Pancreas (tissue), 10 donors: Measurements from ENCODE around the gene IP6K2. TPM values are rescaled to one million over a fixed set of nuclear protein-coding genes. Genes with fewer than 3 reads are reported as not detected.

ENCODE experiments used
- ATAC-seq, 4 donors: fragments of 200-7000 bp; cut with Tn5 transposase; one replicate each; pipeline versions ENCODE4 v1.8.0 to v1.9.1; 2020; ENCODE audit warnings: mild to moderate bottlenecking in 4 of 4, moderate library complexity in 4 of 4
- DNase-seq, 6 donors: peaks; one replicate each; pipeline ENCODE4 v3.0.0-alpha.2; 2020
- FAIRE-seq: peaks from 2 replicates; lab custom pipeline; 2012; peaks lifted over from hg19 to GRCh38; lab: Jason Lieb, UNC
- H3K27ac ChIP-seq, 4 donors: fragments of 200-600 bp; sonication (generic); 1 replicate in 3 of 4; 2 replicates in 1 of 4; pipeline versions ENCODE4 v1.5.0 to v1.8.0; 2020
- H3K27me3 ChIP-seq, 4 donors: fragments of 200-600 bp; one replicate each; pipeline ENCODE4 v1.8.0; 2021
- H3K36me3 ChIP-seq, 3 donors: fragments of 200-600 bp; sonication (generic) in 1 of 3; one replicate each; pipeline versions ENCODE4 v1.5.0 to v1.8.0; 2020 to 2021
- H3K4me1 ChIP-seq, 3 donors: fragments of 200-600 bp; one replicate each; pipeline ENCODE4 v1.8.0; 2021
- H3K4me3 ChIP-seq, 4 donors: fragments of 200-600 bp; sonication (generic) in 2 of 4; one replicate each; pipeline versions ENCODE4 v1.5.0 to v1.8.0; 2020 to 2021
- H3K9me3 ChIP-seq, 4 donors: fragments of 200-600 bp; one replicate each; pipeline ENCODE4 v1.8.0; 2021
- CTCF ChIP-seq, 4 donors: fragments of 200-600 bp; sonication (generic) in 3 of 4; IDR thresholded peaks; one replicate each; pipeline versions ENCODE4 v1.5.0 to v1.8.0; 2021; ENCODE audit warnings: antibody characterized with exemption in 4 of 4
- WGBS, 2 donors: extraction: QIAGEN DNeasy Blood & Tissue Kit; methylation state at CpG; one replicate each; pipeline ENCODE4 v1.1.7; 2013; 5-methylcytosine and 5-hydroxymethylcytosine counted together
- intact Hi-C, 3 donors: fragments of 100-400 bp; cut with DNase I; formaldehyde crosslinking; loops; one replicate each; pipeline versions ENCODE4 v1.11.1 to v1.14.2; 2022
- polyA plus RNA-seq, 2 donors: library from polyadenylated mRNA; stranded (reverse); fragments of 200-250 nt; gene quantifications; one replicate each; pipeline ENCODE4 v1.2.3, GENCODE V29; 2013
- total RNA-seq, 6 donors: library from RNA; stranded (reverse); fragmentation: NEBNext Ultra II Directional in 4 of 6; extraction: Animal tissue kit (Norgen Biotek cat#: 25700) in 4 of 6; gene quantifications; one replicate each; pipeline versions ENCODE4 v1.2.1 to v1.2.4, GENCODE V29; 2021 to 2023
- donor health status: healthy with polysubstance abuse.
- donor health status: DM: no; HTN: no; CAD: no; lungs with moderate emphysema.
- donor health status: DM: no; HTN: no; CAD: no.
- donor health status: control.
- donor health status: control.
- donor health status: Bipolar disorder and iron deficiency.
- donor health status: DM: yes; HTN: yes; CAD: no.
- donor health status: DM: no; HTN: no; CAD: no.
- donor health status: DM: no; HTN: no; CAD: no.
- donor health status: DM: yes; HTN: yes; CAD: no.

IP6K2 gene
- total and polyA plus RNA-seq, 8 donors, result 19.1 to 107 (median 35.3) TPM

DNA sequence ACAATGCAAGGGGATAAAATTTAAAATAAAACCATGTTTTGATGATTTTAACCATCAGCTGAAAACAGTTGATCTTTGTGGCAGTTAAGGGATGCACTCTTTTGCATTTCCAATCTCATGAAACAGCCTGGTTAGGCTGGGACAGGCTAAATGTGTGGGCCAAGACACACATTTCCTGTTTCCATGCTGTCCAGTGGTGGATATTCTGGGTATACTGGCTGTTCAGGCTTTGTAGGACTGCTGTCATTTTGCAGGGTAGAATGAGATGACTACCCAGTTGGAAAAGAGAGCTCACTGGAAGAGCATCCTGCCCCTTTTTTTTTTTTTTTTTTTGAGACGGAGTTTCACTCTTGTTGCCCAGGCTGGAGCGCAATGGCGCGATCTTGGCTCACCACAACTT, 42.0 kb upstream of the IP6K2 start:
- TF ChIP-seq CTCF (IDR thresholded peaks at IDR 0.05), result no peak
- ATAC-seq (no peak), DNase-seq (no peak), FAIRE-seq (no peak)
- WGBS, 2 donors, result 83 to 95% methylated on average over 4 of the region's 4 CpGs
- H3K4me1 ChIP-seq, result no peaks in the 10 kb centered on the region
- peaks cover 0 to 6% (median 0%) of the 10 kb centered on the region in 3 donors for H3K36me3 ChIP-seq
- H3K27me3 ChIP-seq, result no peaks in the 10 kb centered on the region
- no peak overlapping the region for H3K4me3 ChIP-seq
- no peaks in the 10 kb centered on the region for H3K9me3 ChIP-seq
- intact Hi-C loops, result no loop called here
- H3K27ac ChIP-seq, result no peak overlapping the region

DNA sequence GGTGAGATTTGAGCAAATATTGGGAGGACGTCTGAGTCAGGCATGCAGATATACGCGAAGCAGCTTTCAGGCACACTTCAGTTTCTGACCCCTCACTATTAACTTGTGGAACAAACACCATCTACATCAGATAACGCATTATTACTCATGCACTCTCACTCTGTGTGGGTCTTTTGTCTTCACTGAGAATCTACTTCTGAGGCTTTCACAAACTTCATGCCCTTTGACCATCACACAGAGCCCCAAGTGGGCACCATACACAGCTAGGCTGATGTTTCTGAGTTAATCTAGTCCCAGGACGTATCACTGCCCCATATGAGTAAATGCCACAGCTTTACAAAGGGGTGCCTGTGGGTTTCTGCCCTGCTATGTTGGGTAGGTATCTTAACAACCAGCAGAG, 39.6 kb upstream of the IP6K2 start:
- no peak for TF ChIP-seq CTCF (IDR thresholded peaks at IDR 0.05)
- peak in 1 of 6 donors; percentile 0 for DNase-seq
- no peak for FAIRE-seq
- H3K9me3 ChIP-seq, result no peaks in the 10 kb centered on the region
- no peaks in the 10 kb centered on the region for H3K27me3 ChIP-seq
- 91% methylated on average over 5 of the region's 5 CpGs for WGBS, 2 donors
- no peak overlapping the region for H3K27ac ChIP-seq
- H3K4me1 ChIP-seq, result no peaks in the 10 kb centered on the region
- ATAC-seq, result no peak
- H3K4me3 ChIP-seq, result no peak overlapping the region
- intact Hi-C loops, result no loop called here
- H3K36me3 ChIP-seq, result peaks cover 0 to 5% (median 0%) of the 10 kb centered on the region in 3 donors

DNA sequence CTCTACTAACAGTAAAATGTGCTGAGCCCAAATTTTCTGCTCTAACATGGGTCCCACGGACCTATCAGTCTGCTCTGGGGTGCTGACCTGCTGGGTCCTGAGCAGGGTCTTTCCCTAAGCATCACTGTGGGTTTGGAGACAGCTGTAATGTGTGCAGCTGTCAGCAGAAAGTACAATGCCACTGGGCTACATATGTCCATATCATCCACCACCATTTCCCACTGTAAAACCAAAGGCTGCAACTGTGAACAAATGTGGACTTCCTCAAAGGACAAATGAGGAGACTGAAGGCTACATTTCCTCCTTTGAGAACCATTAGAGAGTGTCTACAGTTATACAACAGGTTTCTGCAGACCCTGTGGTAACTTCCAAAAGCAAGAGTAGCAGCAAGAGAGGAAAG, 33.8 kb upstream of the IP6K2 start:
- H3K4me1 ChIP-seq, result peaks cover 0 to 3% (median 0%) of the 10 kb centered on the region in 3 donors
- H3K9me3 ChIP-seq, result no peaks in the 10 kb centered on the region
- 75 to 85% methylated on average over 1 of the region's 1 CpG for WGBS, 2 donors
- TF ChIP-seq CTCF (IDR thresholded peaks at IDR 0.05), result no peak
- FAIRE-seq, result no peak
- no peaks in the 10 kb centered on the region for H3K27me3 ChIP-seq
- ATAC-seq, result peak in 1 of 4 donors; percentile 24
- no peak overlapping the region for H3K27ac ChIP-seq
- intact Hi-C loops, result no loop called here
- no peak for DNase-seq
- H3K36me3 ChIP-seq, result peaks cover 0 to 21% (median 0%) of the 10 kb centered on the region in 3 donors
- H3K4me3 ChIP-seq, result no peak overlapping the region

DNA sequence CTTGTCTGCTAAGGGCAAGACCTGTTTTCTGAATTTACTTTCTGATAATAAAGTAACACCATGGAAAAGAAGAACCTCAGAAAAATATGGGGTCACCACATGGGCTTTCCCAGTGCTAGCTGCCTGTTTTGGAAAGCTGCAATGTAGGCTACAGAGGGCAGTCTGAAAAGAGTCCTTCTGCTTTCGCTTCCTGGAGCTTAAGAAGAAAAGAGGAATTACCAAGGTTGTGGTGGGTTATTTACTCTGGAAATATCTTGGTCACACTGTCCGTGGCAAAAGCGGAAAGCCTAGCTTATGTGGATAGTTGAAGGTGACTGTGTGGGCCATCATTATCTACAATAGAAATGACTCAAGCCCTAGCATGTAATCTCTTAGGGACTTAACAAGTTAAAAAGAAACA, 31.7 kb upstream of the IP6K2 start:
- Histone ChIP-seq H3K4me3 (no peak overlapping the region), H3K36me3 (peaks cover 0 to 21% (median 0%) of the 10 kb centered on the region in 3 donors), H3K9me3 (no peaks in the 10 kb centered on the region), H3K27me3 (no peaks in the 10 kb centered on the region), H3K4me1 (peaks cover 0 to 3% (median 0%) of the 10 kb centered on the region in 3 donors), H3K27ac (peak overlapping the region in 1 of 4 donors; percentile 19)
- TF ChIP-seq CTCF (IDR thresholded peaks at IDR 0.05), result no peak
- no peak for FAIRE-seq
- peak in 2 of 4 donors; percentile 41 to 74 for ATAC-seq
- intact Hi-C loops, result no loop called here
- no peak for DNase-seq
- 91 to 92% methylated on average over 3 of the region's 3 CpGs for WGBS, 2 donors

GRCh38 chr3:48747706-48748105, 30.7 kb upstream of the IP6K2 start:
- Histone ChIP-seq H3K9me3 (no peaks in the 10 kb centered on the region), H3K27ac (peak overlapping the region in 2 of 4 donors; percentile 10 to 38), H3K27me3 (no peaks in the 10 kb centered on the region), H3K4me3 (no peak overlapping the region), H3K4me1 (peaks cover 0 to 3% (median 0%) of the 10 kb centered on the region in 3 donors), H3K36me3 (peaks cover 0 to 21% (median 0%) of the 10 kb centered on the region in 3 donors)
- WGBS, 2 donors, result 43 to 44% methylated on average over 4 of the region's 4 CpGs
- no peak for DNase-seq
- peak in 1 of 4 donors; percentile 14 for ATAC-seq
- FAIRE-seq, result no peak
- TF ChIP-seq CTCF (IDR thresholded peaks at IDR 0.05), result no peak
- intact Hi-C loops, result no loop called here
